Activated naive CD4-positive, alpha-beta T cell treated with anti-CD3 and anti-CD28 coated beads, Interleukin-2, amount 50 U/mL, for 24 hours (primary cell): Measurements from ENCODE around the gene BRAT1.
"Not testable (repeated sequence)": the region's sequence is repeated elsewhere in the genome, so short reads cannot be mapped to it uniquely, and the experiment has no call there.

Experiments
- H3K27ac Mint-ChIP-seq: one replicate; pipeline ENCODE4 v1.8.0; 2021; ENCODE audit warnings: mild to moderate bottlenecking, mixed read lengths
- H3K27me3 Mint-ChIP-seq: one replicate; pipeline ENCODE4 v1.8.0; 2021; ENCODE audit warnings: mixed read lengths
- H3K36me3 Mint-ChIP-seq: one replicate; pipeline ENCODE4 v1.8.0; 2021; ENCODE audit warnings: mixed read lengths
- H3K4me1 Mint-ChIP-seq: one replicate; pipeline ENCODE4 v1.8.0; 2021; ENCODE audit warnings: mixed read lengths
- H3K4me3 Mint-ChIP-seq: one replicate; pipeline ENCODE4 v1.8.0; 2021; ENCODE audit warnings: mild to moderate bottlenecking, mixed read lengths
- H3K9me3 Mint-ChIP-seq: one replicate; pipeline ENCODE4 v1.8.0; 2021; ENCODE audit warnings: mixed read lengths

The BRAT1 gene

GRCh38 chr7:2537981-2538851 is 17.1 kb downstream of the BRAT1 start:
- Mint-ChIP-seq H3K27ac (no peak overlapping the region), H3K4me3 (no peak overlapping the region), H3K27me3 (no peaks in the 10 kb centered on the region), H3K36me3 (no peaks in the 10 kb centered on the region), H3K4me1 (no peaks in the 10 kb centered on the region), H3K9me3 (no peaks in the 10 kb centered on the region)

GRCh38 chr7:2535872-2536627 is 19.3 kb downstream of the BRAT1 start:
- not testable (repeated sequence) for H3K4me3 Mint-ChIP-seq, H3K27ac Mint-ChIP-seq, H3K27me3 Mint-ChIP-seq, H3K4me1 Mint-ChIP-seq, H3K9me3 Mint-ChIP-seq, H3K36me3 Mint-ChIP-seq

GRCh38 chr7:2534214-2534613 is 21.1 kb downstream of the BRAT1 start:
- not testable (repeated sequence) for H3K27ac Mint-ChIP-seq, H3K9me3 Mint-ChIP-seq, H3K36me3 Mint-ChIP-seq, H3K27me3 Mint-ChIP-seq, H3K4me3 Mint-ChIP-seq
- peaks cover 17% of the 10 kb centered on the region for H3K4me1 Mint-ChIP-seq

GRCh38 chr7:2533566-2533965 is 21.8 kb downstream of the BRAT1 start:
- not testable (repeated sequence) for H3K36me3 Mint-ChIP-seq, H3K4me3 Mint-ChIP-seq, H3K9me3 Mint-ChIP-seq, H3K27ac Mint-ChIP-seq, H3K27me3 Mint-ChIP-seq
- peaks cover 24% of the 10 kb centered on the region for H3K4me1 Mint-ChIP-seq

GRCh38 chr7:2532816-2533215 is 22.5 kb downstream of the BRAT1 start:
- H3K4me1 Mint-ChIP-seq = peaks cover 31% of the 10 kb centered on the region
- H3K4me3 Mint-ChIP-seq, H3K27me3 Mint-ChIP-seq, H3K36me3 Mint-ChIP-seq, H3K9me3 Mint-ChIP-seq, H3K27ac Mint-ChIP-seq: not testable (repeated sequence)

GRCh38 chr7:2532199-2532772 is 23.0 kb downstream of the BRAT1 start:
- H3K4me1 Mint-ChIP-seq = peaks cover 37% of the 10 kb centered on the region
- H3K36me3 Mint-ChIP-seq = not testable (repeated sequence)

GRCh38 chr7:2531796-2532110 is 23.6 kb downstream of the BRAT1 start:
- not testable (repeated sequence) for H3K27ac Mint-ChIP-seq, H3K36me3 Mint-ChIP-seq, H3K9me3 Mint-ChIP-seq, H3K4me3 Mint-ChIP-seq, H3K27me3 Mint-ChIP-seq
- H3K4me1 Mint-ChIP-seq = peaks cover 42% of the 10 kb centered on the region

More at GRCh38 chr7:2532199-2532772, 23.0 kb downstream of the BRAT1 start:
- H3K27me3 Mint-ChIP-seq, H3K4me3 Mint-ChIP-seq, H3K9me3 Mint-ChIP-seq: not testable (repeated sequence)
- H3K27ac Mint-ChIP-seq = peak overlapping the region; percentile 23

- peak overlapping the region; percentile 49 for H3K4me3 Mint-ChIP-seq
- H3K36me3 Mint-ChIP-seq, H3K9me3 Mint-ChIP-seq, H3K27ac Mint-ChIP-seq, H3K27me3 Mint-ChIP-seq: not testable (repeated sequence)
- peaks cover 47% of the 10 kb centered on the region for H3K4me1 Mint-ChIP-seq
These were observed 24.1 kb downstream of the BRAT1 start for GRCh38 chr7:2530994-2531795.

- no peaks in the 10 kb centered on the region for H3K27me3 Mint-ChIP-seq
- H3K27ac Mint-ChIP-seq = peak overlapping the region; percentile 86
- no peaks in the 10 kb centered on the region for H3K9me3 Mint-ChIP-seq
- H3K4me1 Mint-ChIP-seq = peaks cover 53% of the 10 kb centered on the region
- no peaks in the 10 kb centered on the region for H3K36me3 Mint-ChIP-seq
- H3K4me3 Mint-ChIP-seq = peak overlapping the region; percentile 69
These were observed 25.0 kb downstream of the BRAT1 start for GRCh38 chr7:2530071-2530987.

- H3K27ac Mint-ChIP-seq = peak overlapping the region; percentile 72
- H3K36me3 Mint-ChIP-seq = no peaks in the 10 kb centered on the region
- peak overlapping the region; percentile 69 for H3K4me3 Mint-ChIP-seq
- H3K9me3 Mint-ChIP-seq = no peaks in the 10 kb centered on the region
- peaks cover 53% of the 10 kb centered on the region for H3K4me1 Mint-ChIP-seq
- no peaks in the 10 kb centered on the region for H3K27me3 Mint-ChIP-seq
These were observed 25.9 kb downstream of the BRAT1 start for GRCh38 chr7:2529161-2530070.

- Mint-ChIP-seq H3K9me3 (no peaks in the 10 kb centered on the region), H3K27me3 (no peaks in the 10 kb centered on the region), H3K4me1 (peaks cover 53% of the 10 kb centered on the region), H3K4me3 (peak overlapping the region; percentile 68), H3K36me3 (no peaks in the 10 kb centered on the region), H3K27ac (peak overlapping the region; percentile 59)
These were observed 26.7 kb downstream of the BRAT1 start for GRCh38 chr7:2528481-2529095.

GRCh38 chr7:2527505-2528467 is 27.5 kb downstream of the BRAT1 start:
- Mint-ChIP-seq H3K4me1 (peaks cover 59% of the 10 kb centered on the region), H3K27me3 (no peaks in the 10 kb centered on the region), H3K9me3 (no peaks in the 10 kb centered on the region), H3K27ac (peak overlapping the region; percentile 59), H3K4me3 (peak overlapping the region; percentile 68), H3K36me3 (no peaks in the 10 kb centered on the region)
